Psoas muscle (tissue), 8 donors: ENCODE measurements around the gene QSOX1. TPM values are rescaled to one million over a fixed set of nuclear protein-coding genes. Genes with fewer than 3 reads are reported as not detected.

Experiments used
- ATAC-seq, 4 donors: fragments of 200-7000 bp; cut with Tn5 transposase; one replicate each; pipeline ENCODE4 v1.9.1; 2020; ENCODE audit warnings: moderate library complexity in 3 of 4, mild to moderate bottlenecking in 2 of 4
- DNase-seq, 2 donors: peaks; one replicate each; pipeline ENCODE4 v3.0.0-alpha.2; 2020
- H3K27ac ChIP-seq: fragments of 200-600 bp; one replicate; pipeline ENCODE4 v1.8.0; 2022
- H3K27me3 ChIP-seq, 3 donors: fragments of 200-600 bp in 1 of 3; one replicate each; pipeline versions ENCODE4 v1.6.1 to v1.8.0; 2013 to 2022; ENCODE audit warnings: low read length in 2 of 3, mild to moderate bottlenecking in 2 of 3, moderate library complexity in 1 of 3; ENCODE audit not compliant: insufficient read depth in 3 of 3
- H3K36me3 ChIP-seq, 2 donors: fragments of 200-600 bp in 1 of 2; one replicate each; pipeline versions ENCODE4 v1.6.1 to v1.8.0; 2013 to 2022; ENCODE audit warnings: low read depth in 1 of 2, mild to moderate bottlenecking in 1 of 2, moderate library complexity in 1 of 2; ENCODE audit not compliant: insufficient read depth in 1 of 2
- H3K4me1 ChIP-seq: fragments of 200-600 bp; one replicate; pipeline ENCODE4 v1.8.0; 2022
- H3K4me3 ChIP-seq: fragments of 200-600 bp; one replicate; pipeline ENCODE4 v1.8.0; 2022; ENCODE audit warnings: mild to moderate bottlenecking
- H3K9me3 ChIP-seq: fragments of 200-600 bp; one replicate; pipeline ENCODE4 v1.8.0; 2022
- CTCF ChIP-seq: fragments of 200-600 bp; IDR thresholded peaks from one replicate; pipeline ENCODE4 v1.8.0; 2022; ENCODE audit warnings: antibody characterized with exemption
- WGBS, 3 donors: extraction: QIAGEN DNeasy Blood & Tissue Kit; methylation state at CpG; one replicate each; pipeline versions ENCODE4 v1.1.6 to v1.1.7; 2013; 5-methylcytosine and 5-hydroxymethylcytosine counted together
- intact Hi-C, 2 donors: fragments of 100-400 bp; cut with DNase I; formaldehyde crosslinking; loops; one replicate each; pipeline versions ENCODE4 v1.11.0 to v1.14.2; 2022
- polyA plus RNA-seq, 3 donors: library from polyadenylated mRNA; stranded (reverse); fragments of 200-250 nt; gene quantifications; one replicate each; pipeline ENCODE4 v1.2.3, GENCODE V29; 2013
- total RNA-seq, 4 donors: library from RNA; stranded (reverse); fragmentation: NEBNext Ultra II Directional in 2 of 4; extraction: Animal tissue kit (Norgen Biotek cat#: 25700) in 2 of 4; gene quantifications; one replicate each; pipeline versions ENCODE4 v1.2.1 to v1.2.4, GENCODE V29; 2021 to 2023
- donor health status: healthy with polysubstance abuse.
- donor health status: DM: no; HTN: no; CAD: no; lungs with moderate emphysema.
- donor health status: Bipolar disorder and iron deficiency.
- donor health status: healthy.
- donor health status: DM: yes; HTN: yes; CAD: no.
- donor health status: DM: no; HTN: no; CAD: no.
- donor health status: DM: no; HTN: no; CAD: no.
- donor health status: DM: yes; HTN: yes; CAD: no.

QSOX1 gene
- total and polyA plus RNA-seq, 7 donors: 21.5 to 159 (median 41.3) TPM

DNA sequence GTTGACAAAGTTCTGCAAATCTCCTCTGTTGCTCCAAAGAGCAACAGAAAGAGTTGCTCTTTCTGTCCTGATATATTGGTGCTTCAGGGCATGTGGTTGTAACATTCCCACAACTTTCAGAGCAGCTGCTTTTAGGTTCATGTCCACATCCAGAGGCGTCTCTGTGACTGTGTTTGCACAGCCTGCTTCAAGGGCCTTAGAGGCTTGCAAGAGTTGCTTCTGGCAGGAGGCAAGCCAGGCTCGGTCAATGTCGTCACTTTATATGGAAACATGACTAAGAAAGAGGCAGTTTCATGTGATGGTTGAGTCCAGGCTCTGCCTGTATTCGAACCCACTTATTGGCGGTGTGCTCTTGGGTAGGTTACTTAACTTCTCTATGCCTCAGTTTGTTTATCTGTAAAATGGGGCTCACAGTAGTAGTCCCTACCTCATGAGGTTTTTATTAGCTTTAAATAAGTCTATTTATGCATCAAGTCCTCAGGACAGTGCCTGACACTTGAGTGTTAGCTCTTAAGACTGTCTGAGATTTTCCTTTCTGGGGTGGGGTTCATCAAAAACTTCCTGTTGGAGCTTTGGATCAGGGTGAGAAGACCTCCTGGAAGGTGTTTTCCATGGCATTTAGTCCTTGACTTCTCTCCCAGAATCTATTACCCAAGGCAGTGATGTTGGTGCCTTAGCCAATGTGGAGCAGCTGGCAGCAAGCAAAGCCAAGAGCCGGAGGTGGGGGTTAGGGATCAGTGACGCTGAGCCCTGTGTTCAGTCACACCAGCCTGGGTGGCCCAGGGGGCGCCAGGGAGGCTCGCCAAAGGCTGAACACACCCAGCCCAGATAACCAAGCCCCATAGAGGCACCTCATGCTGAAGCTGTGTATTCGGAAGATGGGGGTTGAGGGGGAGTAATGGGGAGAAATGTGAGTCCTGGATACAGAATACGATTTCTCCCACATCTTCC is 94.3 kb downstream of the QSOX1 start:
- intact Hi-C loops: no loop called here
- TF ChIP-seq CTCF: no peak
- ATAC-seq (peak in 1 of 4 donors; percentile 16), DNase-seq (peak in 1 of 2 donors; percentile 44)
- Histone ChIP-seq H3K4me3 (no peak overlapping the region), H3K27me3 (peaks cover 0 to 9% (median 5%) of the 10 kb centered on the region in 3 donors), H3K27ac (no peak overlapping the region), H3K4me1 (no peaks in the 10 kb centered on the region), H3K9me3 (no peaks in the 10 kb centered on the region), H3K36me3 (no peaks in the 10 kb centered on the region)
- 46 to 55% (median 53%) methylated on average over 11 of the region's 11 CpGs for WGBS, 3 donors

- Histone ChIP-seq H3K36me3 (no peaks in the 10 kb centered on the region), H3K27me3 (peaks cover 0 to 17% (median 5%) of the 10 kb centered on the region in 3 donors), H3K4me3 (no peak overlapping the region), H3K9me3 (no peaks in the 10 kb centered on the region), H3K27ac (no peak overlapping the region), H3K4me1 (no peaks in the 10 kb centered on the region)
- ATAC-seq (no peak), DNase-seq (peak in 1 of 2 donors; percentile 19)
- no peak for TF ChIP-seq CTCF
- intact Hi-C loops: loop anchor here in 1 of 2 donors (2.0 to 10.0 kb wide), 2 partner anchors 165 to 233 kb away; no protein-coding TSS in a partner anchor
- 70 to 85% (median 83%) methylated on average over 13 of the region's 13 CpGs for WGBS, 3 donors
These were observed 95.2 kb downstream of the QSOX1 start for GRCh38 chr1:180249725-180250498.

- H3K27me3 ChIP-seq: peaks cover 0 to 18% (median 6%) of the 10 kb centered on the region in 3 donors
- WGBS, 3 donors: 76 to 97% (median 92%) methylated on average over 7 of the region's 7 CpGs
- ATAC-seq (no peak), DNase-seq (peak in 1 of 2 donors; percentile 43)
- H3K4me1 ChIP-seq: no peaks in the 10 kb centered on the region
- H3K27ac ChIP-seq: no peak overlapping the region
- H3K4me3 ChIP-seq: no peak overlapping the region
- H3K9me3 ChIP-seq: no peaks in the 10 kb centered on the region
- TF ChIP-seq CTCF: no peak
- intact Hi-C loops: loop anchor here in 1 of 2 donors (2.0 to 10.0 kb wide), 2 partner anchors 164 to 232 kb away; no protein-coding TSS in a partner anchor
- no peaks in the 10 kb centered on the region for H3K36me3 ChIP-seq
These were observed 95.8 kb downstream of the QSOX1 start for GRCh38 chr1:180250499-180250770.

DNA sequence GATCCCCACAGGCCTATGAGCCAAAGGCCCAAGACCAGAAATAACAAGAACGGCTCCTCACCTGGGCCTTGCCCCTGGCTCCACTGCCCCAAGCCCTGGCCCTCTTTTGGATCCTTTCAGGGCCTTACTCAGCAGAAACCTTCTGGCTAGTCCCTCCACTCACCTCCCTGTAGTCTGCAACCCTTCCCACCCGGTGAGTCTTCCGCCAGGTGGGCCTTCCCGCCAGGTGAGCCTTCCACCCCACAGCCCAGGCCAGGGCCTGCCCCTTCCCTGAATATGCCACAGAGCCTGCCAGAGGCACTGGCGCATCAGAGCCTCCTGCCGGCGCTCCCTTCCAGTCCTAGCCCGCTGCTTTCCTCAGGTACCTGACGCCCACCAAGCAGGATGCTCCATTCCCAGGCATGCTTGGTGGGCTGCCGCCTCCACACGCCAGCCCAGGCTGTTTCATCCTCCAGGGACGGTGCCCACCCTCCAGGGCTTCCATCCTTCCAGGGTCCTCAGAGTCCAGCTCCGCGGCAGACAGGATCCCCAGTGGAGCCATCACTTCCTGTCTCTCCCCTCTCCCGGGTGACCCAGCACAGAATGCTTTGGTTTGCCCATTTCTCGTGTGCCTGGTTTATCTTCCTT is 96.3 kb downstream of the QSOX1 start:
- DNase-seq (peak in 1 of 2 donors; percentile 41), ATAC-seq (no peak)
- Histone ChIP-seq H3K36me3 (no peaks in the 10 kb centered on the region), H3K4me3 (no peak overlapping the region), H3K27me3 (peaks cover 0 to 23% (median 8%) of the 10 kb centered on the region in 3 donors), H3K4me1 (no peaks in the 10 kb centered on the region), H3K27ac (no peak overlapping the region), H3K9me3 (no peaks in the 10 kb centered on the region)
- no peak for TF ChIP-seq CTCF
- WGBS, 3 donors: 80 to 86% (median 83%) methylated on average over 16 of the region's 16 CpGs
- intact Hi-C loops: loop anchor here in 1 of 2 donors (2.0 to 10.0 kb wide), 2 partner anchors 164 to 232 kb away; no protein-coding TSS in a partner anchor
